ENCODE data around the gene STUB1. TPM values are rescaled to one million over a fixed set of nuclear protein-coding genes. Genes with fewer than 3 reads are reported as not detected.

Gene STUB1
- total and polyA plus RNA-seq, 12 donors: 92.7 to 165 (median 116) TPM

- WGBS, 2 donors: 93 to 95% methylated on average over 26 to 29 of the region's 29 CpGs
- no peak for ATAC-seq
These were observed 36.6 kb downstream of the STUB1 start for GRCh38 chr16:716768-717325.

GRCh38 chr16:717450-718245 is 37.4 kb downstream of the STUB1 start:
- no peak overlapping the region for H3K27ac ChIP-seq
- H3K4me3 ChIP-seq: no peak overlapping the region
- no peaks in the 10 kb centered on the region for H3K9me3 ChIP-seq
- peaks cover 0 to 3% (median 0%) of the 10 kb centered on the region in 9 donors for H3K36me3 ChIP-seq
- H3K4me1 ChIP-seq: peaks cover 24 to 58% (median 47%) of the 10 kb centered on the region in 9 donors
- DNase-seq (no peak), ATAC-seq (no peak)
- TF ChIP-seq, protein P1, sequence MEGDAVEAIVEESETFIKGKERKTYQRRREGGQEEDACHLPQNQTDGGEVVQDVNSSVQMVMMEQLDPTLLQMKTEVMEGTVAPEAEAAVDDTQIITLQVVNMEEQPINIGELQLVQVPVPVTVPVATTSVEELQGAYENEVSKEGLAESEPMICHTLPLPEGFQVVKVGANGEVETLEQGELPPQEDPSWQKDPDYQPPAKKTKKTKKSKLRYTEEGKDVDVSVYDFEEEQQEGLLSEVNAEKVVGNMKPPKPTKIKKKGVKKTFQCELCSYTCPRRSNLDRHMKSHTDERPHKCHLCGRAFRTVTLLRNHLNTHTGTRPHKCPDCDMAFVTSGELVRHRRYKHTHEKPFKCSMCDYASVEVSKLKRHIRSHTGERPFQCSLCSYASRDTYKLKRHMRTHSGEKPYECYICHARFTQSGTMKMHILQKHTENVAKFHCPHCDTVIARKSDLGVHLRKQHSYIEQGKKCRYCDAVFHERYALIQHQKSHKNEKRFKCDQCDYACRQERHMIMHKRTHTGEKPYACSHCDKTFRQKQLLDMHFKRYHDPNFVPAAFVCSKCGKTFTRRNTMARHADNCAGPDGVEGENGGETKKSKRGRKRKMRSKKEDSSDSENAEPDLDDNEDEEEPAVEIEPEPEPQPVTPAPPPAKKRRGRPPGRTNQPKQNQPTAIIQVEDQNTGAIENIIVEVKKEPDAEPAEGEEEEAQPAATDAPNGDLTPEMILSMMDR (IDR thresholded peaks at IDR 0.05): no peak
- WGBS, 2 donors: 85 to 86% methylated on average over 32 of the region's 32 CpGs
- intact Hi-C loops (cut with DNase I): loop anchor here in 2 of 10 donors (10.0 kb wide), 1 partner anchor 337 kb away; no protein-coding TSS in a partner anchor
- peaks cover 0 to 28% (median 0%) of the 10 kb centered on the region in 7 donors for H3K27me3 ChIP-seq

More at GRCh38 chr16:716768-717325, 36.6 kb downstream of the STUB1 start:
- TF ChIP-seq, protein P1 (IDR thresholded peaks at IDR 0.05): no peak
- DNase-seq: no peak
- H3K4me3 ChIP-seq: no peak overlapping the region
- H3K27ac ChIP-seq: no peak overlapping the region
- no peaks in the 10 kb centered on the region for H3K9me3 ChIP-seq
- no peaks in the 10 kb centered on the region for H3K36me3 ChIP-seq
- peaks cover 23 to 53% (median 42%) of the 10 kb centered on the region in 9 donors for H3K4me1 ChIP-seq
- intact Hi-C loops (cut with DNase I): loop anchor here in 2 of 10 donors (10.0 kb wide), 1 partner anchor 338 kb away; no protein-coding TSS in a partner anchor
- peaks cover 0 to 28% (median 0%) of the 10 kb centered on the region in 7 donors for H3K27me3 ChIP-seq

GRCh38 chr16:718389-718788 is 38.2 kb downstream of the STUB1 start:
- ATAC-seq: no peak

DNA sequence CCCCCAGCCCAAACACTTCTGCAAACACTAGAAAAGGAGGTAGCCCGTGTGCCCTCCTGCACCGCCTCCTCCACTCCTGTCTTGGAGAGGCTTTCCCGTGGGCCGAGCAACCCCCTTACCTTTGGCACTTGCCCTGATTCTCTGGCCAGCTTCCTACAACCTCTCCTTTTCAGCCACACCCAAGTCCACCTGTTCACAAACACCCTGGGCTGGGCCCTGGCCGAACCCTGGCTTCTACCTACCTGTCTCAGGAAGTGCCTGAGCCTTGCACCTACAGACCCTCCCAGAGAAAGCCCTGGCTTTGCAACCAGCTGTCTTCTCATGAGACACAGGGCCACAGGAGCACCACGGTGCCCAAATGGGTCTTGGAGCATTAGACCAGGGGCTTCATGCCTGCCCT is 38.7 kb downstream of the STUB1 start:
- intact Hi-C loops (cut with DNase I): loop anchor here in 2 of 10 donors (10.0 kb wide), 1 partner anchor 336 kb away; no protein-coding TSS in a partner anchor
- no peak for ATAC-seq
- Histone ChIP-seq H3K4me1 (peaks cover 24 to 58% (median 47%) of the 10 kb centered on the region in 9 donors), H3K36me3 (peaks cover 0 to 7% (median 0%) of the 10 kb centered on the region in 9 donors), H3K27me3 (peaks cover 0 to 28% (median 0%) of the 10 kb centered on the region in 7 donors), H3K27ac (no peak overlapping the region), H3K4me3 (no peak overlapping the region), H3K9me3 (no peaks in the 10 kb centered on the region)
- DNase-seq: no peak
- WGBS, 2 donors: 87 to 91% methylated on average over 6 of the region's 6 CpGs
- TF ChIP-seq, protein P1 (IDR thresholded peaks at IDR 0.05): no peak

More at GRCh38 chr16:718389-718788, 38.2 kb downstream of the STUB1 start:
- Histone ChIP-seq H3K4me3 (no peak overlapping the region), H3K9me3 (no peaks in the 10 kb centered on the region), H3K27me3 (peaks cover 0 to 28% (median 0%) of the 10 kb centered on the region in 7 donors), H3K27ac (no peak overlapping the region), H3K4me1 (peaks cover 24 to 58% (median 47%) of the 10 kb centered on the region in 9 donors), H3K36me3 (peaks cover 0 to 7% (median 0%) of the 10 kb centered on the region in 9 donors)
- TF ChIP-seq, protein P1 (IDR thresholded peaks at IDR 0.05): no peak
- 92 to 95% methylated on average over 9 of the region's 9 CpGs for WGBS, 2 donors
- intact Hi-C loops (cut with DNase I): loop anchor here in 2 of 10 donors (10.0 kb wide), 1 partner anchor 336 kb away; no protein-coding TSS in a partner anchor
- DNase-seq: no peak
